ENCODE measurements around the gene NSD2.

Gene NSD2

GRCh38 chr4:1896658-1896991, 25.4 kb downstream of the NSD2 start:
- Histone ChIP-seq H3K4me3 (ENCODE audit: low read length) (no peak overlapping the region), H3K4me2 (ENCODE audit: low read length) (no peak overlapping the region), H3K27ac (ENCODE audit: low read length) (no peak overlapping the region), H3K4me1 (ENCODE audit: low read length) (peaks cover 11% of the 10 kb centered on the region), H4K20me1 (ENCODE audit: insufficient read depth, low read length) (peaks cover 80% of the 10 kb centered on the region), H3K9ac (ENCODE audit: low read length) (no peak overlapping the region), H3K36me3 (replicated peaks; ENCODE audit: low read depth, low read length) (peaks cover 39% of the 10 kb centered on the region), H3K27me3 (ENCODE audit: low read depth, low read length) (no peaks in the 10 kb centered on the region), H2AFZ (ENCODE audit: low read depth, low read length) (no peak overlapping the region), H3K79me2 (ENCODE audit: low read length) (peaks cover 99% of the 10 kb centered on the region), H3K9me3 (ENCODE audit: insufficient read depth, low read length) (no peaks in the 10 kb centered on the region)
- TF ChIP-seq EZH2phosphoT487 (IDR thresholded peaks at IDR 0.05; ENCODE audit: low read depth) (no peak), CTCF (IDR thresholded peaks at IDR 0.05; ENCODE audit: low read depth, low read length) (no peak)

GRCh38 chr4:1898007-1898406, 26.8 kb downstream of the NSD2 start:
- no peaks in the 10 kb centered on the region for H3K27me3 ChIP-seq (ENCODE audit: low read depth, low read length)
- H3K4me1 ChIP-seq (ENCODE audit: low read length) = peaks cover 11% of the 10 kb centered on the region
- no peak overlapping the region for H3K27ac ChIP-seq (ENCODE audit: low read length)
- H3K9ac ChIP-seq (ENCODE audit: low read length) = no peak overlapping the region
- no peak overlapping the region for H3K4me2 ChIP-seq (ENCODE audit: low read length)
- peaks cover 82% of the 10 kb centered on the region for H4K20me1 ChIP-seq (ENCODE audit: insufficient read depth, low read length)
- no peak for TF ChIP-seq CTCF (IDR thresholded peaks at IDR 0.05; ENCODE audit: low read depth, low read length)
- TF ChIP-seq EZH2phosphoT487 (IDR thresholded peaks at IDR 0.05; ENCODE audit: low read depth) = no peak
- H3K4me3 ChIP-seq (ENCODE audit: low read length) = no peak overlapping the region
- H3K36me3 ChIP-seq (replicated peaks; ENCODE audit: low read depth, low read length) = peaks cover 49% of the 10 kb centered on the region
- no peaks in the 10 kb centered on the region for H3K9me3 ChIP-seq (ENCODE audit: insufficient read depth, low read length)
- H3K79me2 ChIP-seq (ENCODE audit: low read length) = peaks cover 99% of the 10 kb centered on the region
- no peak overlapping the region for H2AFZ ChIP-seq (ENCODE audit: low read depth, low read length)

GRCh38 chr4:1898681-1899080, 27.5 kb downstream of the NSD2 start:
- peak overlapping the region; percentile 57 for H3K4me2 ChIP-seq (ENCODE audit: low read length)
- H3K4me3 ChIP-seq (ENCODE audit: low read length) = no peak overlapping the region
- H2AFZ ChIP-seq (ENCODE audit: low read depth, low read length) = no peak overlapping the region
- H3K4me1 ChIP-seq (ENCODE audit: low read length) = peaks cover 11% of the 10 kb centered on the region
- TF ChIP-seq EZH2phosphoT487 (IDR thresholded peaks at IDR 0.05; ENCODE audit: low read depth) (no peak), CTCF (IDR thresholded peaks at IDR 0.05; ENCODE audit: low read depth, low read length) (no peak)
- H3K27me3 ChIP-seq (ENCODE audit: low read depth, low read length) = no peaks in the 10 kb centered on the region
- peaks cover 78% of the 10 kb centered on the region for H4K20me1 ChIP-seq (ENCODE audit: insufficient read depth, low read length)
- H3K36me3 ChIP-seq (replicated peaks; ENCODE audit: low read depth, low read length) = peaks cover 51% of the 10 kb centered on the region
- H3K27ac ChIP-seq (ENCODE audit: low read length) = peak overlapping the region; percentile 69
- H3K9me3 ChIP-seq (ENCODE audit: insufficient read depth, low read length) = no peaks in the 10 kb centered on the region
- H3K9ac ChIP-seq (ENCODE audit: low read length) = 0 out of 2 replicates have a peak overlapping the region, but pooled peaks have one; percentile 2
- peaks cover 97% of the 10 kb centered on the region for H3K79me2 ChIP-seq (ENCODE audit: low read length)

- Histone ChIP-seq H3K27ac (ENCODE audit: low read length) (peak overlapping the region; percentile 69), H3K9me3 (ENCODE audit: insufficient read depth, low read length) (no peaks in the 10 kb centered on the region), H3K4me2 (ENCODE audit: low read length) (peak overlapping the region; percentile 57), H2AFZ (ENCODE audit: low read depth, low read length) (no peak overlapping the region), H3K27me3 (ENCODE audit: low read depth, low read length) (no peaks in the 10 kb centered on the region), H3K4me1 (ENCODE audit: low read length) (peaks cover 11% of the 10 kb centered on the region), H4K20me1 (ENCODE audit: insufficient read depth, low read length) (peaks cover 76% of the 10 kb centered on the region), H3K36me3 (replicated peaks; ENCODE audit: low read depth, low read length) (peaks cover 53% of the 10 kb centered on the region), H3K9ac (ENCODE audit: low read length) (no peak overlapping the region), H3K4me3 (ENCODE audit: low read length) (no peak overlapping the region), H3K79me2 (ENCODE audit: low read length) (peaks cover 97% of the 10 kb centered on the region)
- TF ChIP-seq CTCF (IDR thresholded peaks at IDR 0.05; ENCODE audit: low read depth, low read length) = peak; percentile 76
- no peak for TF ChIP-seq EZH2phosphoT487 (IDR thresholded peaks at IDR 0.05; ENCODE audit: low read depth)
Measured at GRCh38 chr4:1899149-1900086, 28.2 kb downstream of the NSD2 start.
